ENCODE measurements around the gene VPS50.

The VPS50 gene

DNA sequence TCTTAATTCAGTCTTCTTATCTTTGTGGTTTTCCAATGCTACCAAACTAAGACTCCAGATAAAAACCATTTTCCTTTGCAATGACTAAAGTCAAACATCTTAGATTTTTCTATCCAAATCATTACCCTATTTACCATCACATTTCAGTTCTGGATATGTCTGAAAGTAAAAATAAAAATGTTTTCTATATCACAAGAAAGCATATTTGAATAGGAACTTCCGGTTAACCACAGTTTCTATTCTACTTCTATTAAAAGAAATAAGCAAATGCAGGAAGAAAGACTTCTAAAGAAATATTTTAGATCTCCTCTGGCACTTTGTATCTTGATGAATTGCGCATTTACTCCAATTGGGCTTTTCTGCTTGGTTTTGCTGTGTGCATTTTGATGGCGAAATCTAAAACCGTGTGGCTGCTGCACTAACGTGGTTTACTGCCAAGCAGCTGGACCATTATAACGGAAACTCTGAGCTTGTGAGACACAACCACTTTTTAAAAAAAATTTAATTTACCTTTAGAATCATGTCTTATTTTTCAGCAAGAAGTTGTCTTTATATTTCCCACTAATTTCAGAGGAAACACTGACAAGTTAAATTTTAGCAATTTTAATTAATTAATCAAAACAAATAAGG is 146.1 kb downstream of the VPS50 start:
- no peak overlapping the region for H3K27ac ChIP-seq (ENCODE audit: low read depth, low read length)
- no peak overlapping the region for H3K9ac ChIP-seq (ENCODE audit: low read length in 5 of 5)
- no peak overlapping the region for H3K4me3 ChIP-seq (ENCODE audit: low read depth in 1 of 5, low read length in 5 of 5)
- no peaks in the 10 kb centered on the region for H3K9me3 ChIP-seq (ENCODE audit: control insufficient read depth in 5 of 5, low read length in 5 of 5)
- H3K36me3 ChIP-seq (ENCODE audit: control insufficient read depth in 5 of 5, insufficient read depth in 5 of 5, low read length in 5 of 5), result no peaks in the 10 kb centered on the region
- no peaks in the 10 kb centered on the region for H3K27me3 ChIP-seq (ENCODE audit: control insufficient read depth in 5 of 5, insufficient read depth in 4 of 5, low read length in 5 of 5)
- H3K4me1 ChIP-seq (ENCODE audit: control insufficient read depth in 5 of 5, insufficient read depth in 5 of 5, low read length in 5 of 5), result no peaks in the 10 kb centered on the region

DNA sequence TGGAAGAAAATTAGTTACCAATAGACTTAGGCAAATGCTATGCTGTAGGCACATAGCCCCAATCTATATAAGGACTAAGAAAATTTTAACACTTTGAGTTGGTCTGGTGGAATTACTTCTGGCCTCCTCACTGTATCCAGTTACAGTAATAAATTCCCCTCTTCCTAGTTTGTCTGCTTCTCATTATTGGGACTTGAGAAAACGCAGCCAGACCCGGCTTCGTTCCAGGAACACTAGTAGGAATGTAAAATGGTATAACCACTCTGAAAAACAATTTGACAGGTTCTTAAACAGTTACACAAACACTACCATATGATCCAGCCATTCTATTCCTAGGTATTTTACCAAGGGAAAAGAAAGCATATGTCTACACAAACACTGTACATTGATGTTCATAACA is 150.2 kb downstream of the VPS50 start:
- no peak overlapping the region for H3K9ac ChIP-seq (ENCODE audit: low read length in 5 of 5)
- H3K4me3 ChIP-seq (ENCODE audit: low read depth in 1 of 5, low read length in 5 of 5), result no peak overlapping the region
- H3K27me3 ChIP-seq (ENCODE audit: control insufficient read depth in 5 of 5, insufficient read depth in 4 of 5, low read length in 5 of 5), result no peaks in the 10 kb centered on the region
- no peak overlapping the region for H3K27ac ChIP-seq (ENCODE audit: low read depth, low read length)
- peaks cover 0 to 3% (median 0%) of the 10 kb centered on the region in 5 donors for H3K9me3 ChIP-seq (ENCODE audit: control insufficient read depth in 5 of 5, low read length in 5 of 5)
- H3K4me1 ChIP-seq (ENCODE audit: control insufficient read depth in 5 of 5, insufficient read depth in 5 of 5, low read length in 5 of 5), result no peaks in the 10 kb centered on the region
- H3K36me3 ChIP-seq (ENCODE audit: control insufficient read depth in 5 of 5, insufficient read depth in 5 of 5, low read length in 5 of 5), result no peaks in the 10 kb centered on the region

DNA sequence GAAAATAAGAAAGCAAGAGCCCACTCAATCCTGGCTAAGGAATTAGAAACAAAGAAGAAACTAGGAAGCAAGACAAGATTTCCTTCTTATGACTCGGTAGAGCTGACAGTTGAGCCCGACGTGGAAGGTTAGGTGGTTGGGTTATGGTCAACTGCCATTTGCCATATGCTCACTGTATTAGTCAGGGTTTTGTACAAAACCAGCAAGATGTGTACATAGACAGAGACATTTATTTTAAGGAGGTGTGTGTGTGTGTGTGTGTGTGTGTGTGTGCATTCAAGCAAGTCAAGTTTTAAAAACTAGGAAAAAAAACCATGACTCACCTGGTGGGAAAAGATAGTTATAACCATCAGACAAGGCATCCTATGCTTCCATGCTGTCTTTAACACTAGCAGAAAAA is 158.5 kb downstream of the VPS50 start:
- H3K36me3 ChIP-seq (ENCODE audit: control insufficient read depth in 5 of 5, insufficient read depth in 5 of 5, low read length in 5 of 5), result no peaks in the 10 kb centered on the region
- H3K27me3 ChIP-seq (ENCODE audit: control insufficient read depth in 5 of 5, insufficient read depth in 4 of 5, low read length in 5 of 5), result no peaks in the 10 kb centered on the region
- H3K4me1 ChIP-seq (ENCODE audit: control insufficient read depth in 5 of 5, insufficient read depth in 5 of 5, low read length in 5 of 5), result no peaks in the 10 kb centered on the region
- H3K9me3 ChIP-seq (ENCODE audit: control insufficient read depth in 5 of 5, low read length in 5 of 5), result no peaks in the 10 kb centered on the region
- H3K9ac ChIP-seq (ENCODE audit: low read length in 5 of 5), result no peak overlapping the region
- H3K4me3 ChIP-seq (ENCODE audit: low read depth in 1 of 5, low read length in 5 of 5), result no peak overlapping the region
- no peak overlapping the region for H3K27ac ChIP-seq (ENCODE audit: low read depth, low read length)

DNA sequence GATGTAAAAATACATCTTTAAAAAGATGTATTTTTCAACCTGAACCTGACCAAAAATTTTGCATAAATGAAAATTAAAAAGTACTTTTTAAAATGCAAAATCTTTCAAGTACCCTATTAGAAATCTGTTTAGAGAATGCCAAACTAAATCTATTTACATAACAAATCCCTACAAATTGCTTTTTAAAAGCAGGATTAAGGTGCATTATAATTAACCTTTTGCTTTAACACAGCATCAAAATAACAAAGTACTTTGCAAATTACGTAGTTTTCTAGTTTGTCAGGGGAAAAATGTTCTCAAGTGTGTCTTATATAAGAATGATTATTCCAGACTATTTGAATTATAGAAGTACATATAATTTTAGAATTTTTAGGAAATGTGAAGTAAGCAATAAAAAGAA is 160.8 kb downstream of the VPS50 start:
- H3K36me3 ChIP-seq (ENCODE audit: control insufficient read depth in 5 of 5, insufficient read depth in 5 of 5, low read length in 5 of 5), result no peaks in the 10 kb centered on the region
- H3K27me3 ChIP-seq (ENCODE audit: control insufficient read depth in 5 of 5, insufficient read depth in 4 of 5, low read length in 5 of 5), result no peaks in the 10 kb centered on the region
- H3K9ac ChIP-seq (ENCODE audit: low read length in 5 of 5), result no peak overlapping the region
- H3K4me3 ChIP-seq (ENCODE audit: low read depth in 1 of 5, low read length in 5 of 5), result no peak overlapping the region
- no peak overlapping the region for H3K27ac ChIP-seq (ENCODE audit: low read depth, low read length)
- H3K4me1 ChIP-seq (ENCODE audit: control insufficient read depth in 5 of 5, insufficient read depth in 5 of 5, low read length in 5 of 5), result no peaks in the 10 kb centered on the region
- no peaks in the 10 kb centered on the region for H3K9me3 ChIP-seq (ENCODE audit: control insufficient read depth in 5 of 5, low read length in 5 of 5)

DNA sequence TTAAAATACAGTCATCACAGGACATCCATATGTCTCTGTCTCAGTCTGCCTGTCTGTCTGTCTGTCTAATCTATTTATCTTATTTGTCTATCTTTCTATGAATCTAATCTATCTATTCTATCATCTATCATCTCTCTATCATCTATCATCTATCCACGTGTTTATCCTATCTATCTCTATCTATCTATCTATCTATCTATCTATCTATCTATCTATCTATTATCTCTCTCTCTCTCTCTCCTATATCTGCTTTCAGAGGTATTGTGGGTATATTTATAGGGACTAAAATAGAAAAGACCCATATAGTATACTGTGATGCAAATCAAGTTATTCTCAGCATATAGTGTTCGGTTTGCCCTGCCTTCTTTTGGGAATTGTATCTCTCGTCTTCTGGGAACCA is 167.5 kb downstream of the VPS50 start:
- Histone ChIP-seq H3K27me3 (ENCODE audit: control insufficient read depth in 5 of 5, insufficient read depth in 4 of 5, low read length in 5 of 5) (no peaks in the 10 kb centered on the region), H3K4me1 (ENCODE audit: control insufficient read depth in 5 of 5, insufficient read depth in 5 of 5, low read length in 5 of 5) (no peaks in the 10 kb centered on the region), H3K27ac (ENCODE audit: low read depth, low read length) (no peak overlapping the region), H3K9me3 (ENCODE audit: control insufficient read depth in 5 of 5, low read length in 5 of 5) (peaks cover 0 to under 1% (median 0%) of the 10 kb centered on the region in 5 donors), H3K36me3 (ENCODE audit: control insufficient read depth in 5 of 5, insufficient read depth in 5 of 5, low read length in 5 of 5) (no peaks in the 10 kb centered on the region), H3K4me3 (ENCODE audit: low read depth in 1 of 5, low read length in 5 of 5) (no peak overlapping the region), H3K9ac (ENCODE audit: low read length in 5 of 5) (no peak overlapping the region)

DNA sequence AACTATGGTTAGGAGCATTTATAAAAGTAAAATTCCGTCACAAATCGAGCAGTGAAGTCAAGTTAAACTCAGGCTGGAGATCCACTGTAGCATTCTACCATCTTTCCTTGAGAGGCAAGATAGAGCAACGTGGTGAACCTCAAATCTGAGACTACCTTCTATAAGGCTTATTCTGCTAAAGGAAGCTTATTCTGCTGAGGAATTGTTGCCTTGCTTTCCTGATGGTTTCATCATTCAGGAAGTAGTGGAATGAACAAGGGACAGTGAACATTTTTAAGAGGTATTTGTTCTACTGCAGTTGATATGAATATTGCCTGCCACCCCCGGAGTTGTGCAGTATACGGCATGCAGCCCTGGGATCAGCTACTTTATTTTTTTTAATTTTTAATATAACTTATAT is 170.8 kb downstream of the VPS50 start:
- H3K4me1 ChIP-seq (ENCODE audit: control insufficient read depth in 5 of 5, insufficient read depth in 5 of 5, low read length in 5 of 5), result no peaks in the 10 kb centered on the region
- H3K4me3 ChIP-seq (ENCODE audit: low read depth in 1 of 5, low read length in 5 of 5), result no peak overlapping the region
- no peak overlapping the region for H3K9ac ChIP-seq (ENCODE audit: low read length in 5 of 5)
- no peak overlapping the region for H3K27ac ChIP-seq (ENCODE audit: low read depth, low read length)
- H3K36me3 ChIP-seq (ENCODE audit: control insufficient read depth in 5 of 5, insufficient read depth in 5 of 5, low read length in 5 of 5), result no peaks in the 10 kb centered on the region
- peaks cover 0 to 3% (median 0%) of the 10 kb centered on the region in 5 donors for H3K27me3 ChIP-seq (ENCODE audit: control insufficient read depth in 5 of 5, insufficient read depth in 4 of 5, low read length in 5 of 5)
- H3K9me3 ChIP-seq (ENCODE audit: control insufficient read depth in 5 of 5, low read length in 5 of 5), result peaks cover 0 to 17% (median 10%) of the 10 kb centered on the region in 5 donors

DNA sequence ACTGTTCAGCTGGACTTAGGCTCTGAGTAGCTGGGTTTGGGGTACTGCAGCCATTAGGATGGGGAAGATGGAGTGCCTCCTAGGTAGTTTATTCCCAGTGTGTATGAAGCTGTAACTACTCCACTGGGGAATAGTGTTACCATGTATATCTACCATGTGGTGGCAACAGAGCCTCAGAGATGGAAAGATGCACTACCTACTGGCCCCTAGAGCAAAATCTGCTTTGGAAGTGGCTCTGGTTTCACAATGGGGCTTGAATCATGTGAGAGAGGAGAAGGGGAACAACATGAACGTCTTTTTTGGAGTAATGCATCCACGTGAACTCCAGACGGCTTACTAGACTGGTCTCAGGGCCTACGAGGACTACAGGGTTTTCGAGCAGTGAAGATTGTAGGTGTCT is 175.1 kb downstream of the VPS50 start:
- Histone ChIP-seq H3K27ac (ENCODE audit: low read depth, low read length) (no peak overlapping the region), H3K27me3 (ENCODE audit: control insufficient read depth in 5 of 5, insufficient read depth in 4 of 5, low read length in 5 of 5) (peaks cover 0 to 3% (median 0%) of the 10 kb centered on the region in 5 donors), H3K4me1 (ENCODE audit: control insufficient read depth in 5 of 5, insufficient read depth in 5 of 5, low read length in 5 of 5) (no peaks in the 10 kb centered on the region), H3K9ac (ENCODE audit: low read length in 5 of 5) (no peak overlapping the region), H3K4me3 (ENCODE audit: low read depth in 1 of 5, low read length in 5 of 5) (no peak overlapping the region), H3K36me3 (ENCODE audit: control insufficient read depth in 5 of 5, insufficient read depth in 5 of 5, low read length in 5 of 5) (no peaks in the 10 kb centered on the region), H3K9me3 (ENCODE audit: control insufficient read depth in 5 of 5, low read length in 5 of 5) (peaks cover 0 to 17% (median 10%) of the 10 kb centered on the region in 5 donors)

DNA sequence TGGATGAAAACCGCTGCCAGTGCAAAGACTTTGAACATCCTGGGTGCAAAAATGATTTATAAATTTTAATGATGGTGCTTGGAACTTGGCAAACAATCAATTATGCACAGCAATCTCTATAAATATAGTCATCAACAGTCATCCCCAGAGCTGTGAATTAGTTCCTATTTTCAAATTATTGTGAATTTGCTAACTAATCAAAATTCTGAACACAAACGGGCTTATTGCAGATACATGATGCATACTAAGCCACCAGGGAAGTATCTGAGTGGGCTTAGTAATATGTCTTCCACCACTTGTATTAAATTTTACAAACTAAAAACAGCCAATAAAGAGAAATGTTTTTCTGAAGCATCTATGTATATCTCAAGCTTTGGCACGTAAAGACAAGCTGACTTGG is 177.2 kb downstream of the VPS50 start:
- no peak overlapping the region for H3K27ac ChIP-seq (ENCODE audit: low read depth, low read length)
- H3K36me3 ChIP-seq (ENCODE audit: control insufficient read depth in 5 of 5, insufficient read depth in 5 of 5, low read length in 5 of 5), result no peaks in the 10 kb centered on the region
- H3K27me3 ChIP-seq (ENCODE audit: control insufficient read depth in 5 of 5, insufficient read depth in 4 of 5, low read length in 5 of 5), result peaks cover 0 to 3% (median 0%) of the 10 kb centered on the region in 5 donors
- no peak overlapping the region for H3K9ac ChIP-seq (ENCODE audit: low read length in 5 of 5)
- no peaks in the 10 kb centered on the region for H3K4me1 ChIP-seq (ENCODE audit: control insufficient read depth in 5 of 5, insufficient read depth in 5 of 5, low read length in 5 of 5)
- H3K9me3 ChIP-seq (ENCODE audit: control insufficient read depth in 5 of 5, low read length in 5 of 5), result peaks cover 0 to 17% (median 10%) of the 10 kb centered on the region in 5 donors
- no peak overlapping the region for H3K4me3 ChIP-seq (ENCODE audit: low read depth in 1 of 5, low read length in 5 of 5)

All from subcutaneous abdominal adipose tissue (tissue), 5 donors.